ENCODE measurements around the gene MAPK14.

Gene MAPK14

DNA sequence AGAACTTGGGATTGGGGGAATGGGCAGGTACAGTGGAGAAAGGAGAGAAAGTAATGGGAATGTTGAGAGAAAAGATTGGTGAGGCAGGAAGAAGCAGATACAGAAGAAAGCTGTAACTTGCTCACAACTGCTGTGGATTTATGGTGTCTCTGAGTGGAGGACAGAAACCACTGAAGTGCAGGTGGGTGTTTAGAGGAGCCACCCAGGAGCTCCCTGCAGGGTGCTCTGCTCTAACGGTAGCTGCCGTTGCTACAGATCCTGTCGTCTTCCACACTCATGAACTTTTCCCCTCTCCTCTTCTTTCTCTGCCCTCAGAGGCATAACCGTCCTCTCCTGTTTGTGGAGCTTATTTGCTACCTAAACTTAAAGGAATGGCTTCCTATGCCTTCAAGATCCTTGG is 75.2 kb downstream of the MAPK14 start:
- no peak overlapping the region for H3K27ac ChIP-seq (ENCODE audit: low read length)
- no peak overlapping the region for H3K4me3 ChIP-seq (ENCODE audit: low read depth in 1 of 2, low read length in 2 of 2)
- H3K36me3 ChIP-seq (ENCODE audit: control insufficient read depth in 1 of 2, insufficient read depth in 2 of 2, low read length in 2 of 2), result peaks cover 27 to 34% of the 10 kb centered on the region in 2 donors
- no peaks in the 10 kb centered on the region for H3K4me1 ChIP-seq (ENCODE audit: control insufficient read depth in 1 of 2, insufficient read depth in 2 of 2, low read length in 2 of 2)
- H3K27me3 ChIP-seq (ENCODE audit: low read depth, low read length), result no peaks in the 10 kb centered on the region
- H3K9me3 ChIP-seq (ENCODE audit: control insufficient read depth in 1 of 2, low read length in 2 of 2), result no peaks in the 10 kb centered on the region

DNA sequence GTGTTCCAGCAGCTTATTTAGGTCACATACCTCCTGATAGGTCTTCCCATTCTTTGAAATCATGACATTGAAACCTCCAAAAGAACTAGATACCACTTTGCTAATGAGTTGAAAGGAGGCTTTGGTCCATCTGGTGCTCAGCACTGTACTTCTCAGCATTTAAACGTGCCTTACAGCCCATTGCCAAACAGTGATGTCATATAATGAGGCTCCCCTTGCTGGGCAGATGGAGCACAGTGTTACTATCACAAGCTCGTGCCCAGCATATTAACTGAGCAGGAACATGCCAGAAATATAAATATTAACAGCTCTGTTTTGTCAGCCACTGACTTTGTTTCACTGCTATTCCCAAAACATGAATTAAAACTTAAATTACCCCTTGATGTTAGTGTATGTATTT is 77.2 kb downstream of the MAPK14 start:
- H3K9me3 ChIP-seq (ENCODE audit: control insufficient read depth in 1 of 2, low read length in 2 of 2), result no peaks in the 10 kb centered on the region
- H3K27me3 ChIP-seq (ENCODE audit: low read depth, low read length), result no peaks in the 10 kb centered on the region
- H3K36me3 ChIP-seq (ENCODE audit: control insufficient read depth in 1 of 2, insufficient read depth in 2 of 2, low read length in 2 of 2), result peaks cover 43 to 50% of the 10 kb centered on the region in 2 donors
- no peak overlapping the region for H3K4me3 ChIP-seq (ENCODE audit: low read depth in 1 of 2, low read length in 2 of 2)
- no peaks in the 10 kb centered on the region for H3K4me1 ChIP-seq (ENCODE audit: control insufficient read depth in 1 of 2, insufficient read depth in 2 of 2, low read length in 2 of 2)
- peak overlapping the region; percentile 17 for H3K27ac ChIP-seq (ENCODE audit: low read length)

DNA sequence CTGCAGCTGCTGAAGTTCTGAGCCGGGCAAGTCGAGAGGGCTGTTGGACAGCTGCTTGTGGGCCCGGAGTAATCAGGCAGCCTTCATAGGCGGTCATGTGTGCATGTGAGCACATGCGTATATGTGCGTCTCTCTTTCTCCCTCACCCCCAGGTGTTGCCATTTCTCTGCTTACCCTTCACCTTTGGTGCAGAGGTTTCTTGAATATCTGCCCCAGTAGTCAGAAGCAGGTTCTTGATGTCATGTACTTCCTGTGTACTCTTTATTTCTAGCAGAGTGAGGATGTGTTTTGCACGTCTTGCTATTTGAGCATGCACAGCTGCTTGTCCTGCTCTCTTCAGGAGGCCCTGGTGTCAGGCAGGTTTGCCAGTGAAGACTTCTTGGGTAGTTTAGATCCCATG is 81.5 kb downstream of the MAPK14 start:
- Histone ChIP-seq H3K4me1 (ENCODE audit: control insufficient read depth in 1 of 2, insufficient read depth in 2 of 2, low read length in 2 of 2) (no peaks in the 10 kb centered on the region), H3K27ac (ENCODE audit: low read length) (no peak overlapping the region), H3K27me3 (ENCODE audit: low read depth, low read length) (no peaks in the 10 kb centered on the region), H3K9me3 (ENCODE audit: control insufficient read depth in 1 of 2, low read length in 2 of 2) (no peaks in the 10 kb centered on the region), H3K36me3 (ENCODE audit: control insufficient read depth in 1 of 2, insufficient read depth in 2 of 2, low read length in 2 of 2) (peaks cover 50 to 56% of the 10 kb centered on the region in 2 donors), H3K4me3 (ENCODE audit: low read depth in 1 of 2, low read length in 2 of 2) (no peak overlapping the region)

DNA sequence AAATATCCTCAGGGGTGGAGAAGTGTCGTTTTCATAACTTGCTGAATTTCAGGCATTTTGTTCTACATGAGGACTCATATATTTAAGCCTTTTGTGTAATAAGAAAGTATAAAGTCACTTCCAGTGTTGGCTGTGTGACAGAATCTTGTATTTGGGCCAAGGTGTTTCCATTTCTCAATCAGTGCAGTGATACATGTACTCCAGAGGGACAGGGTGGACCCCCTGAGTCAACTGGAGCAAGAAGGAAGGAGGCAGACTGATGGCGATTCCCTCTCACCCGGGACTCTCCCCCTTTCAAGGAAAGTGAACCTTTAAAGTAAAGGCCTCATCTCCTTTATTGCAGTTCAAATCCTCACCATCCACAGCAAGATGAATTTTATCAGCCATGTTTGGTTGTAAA is 82.4 kb downstream of the MAPK14 start:
- no peak overlapping the region for H3K27ac ChIP-seq (ENCODE audit: low read length)
- no peaks in the 10 kb centered on the region for H3K4me1 ChIP-seq (ENCODE audit: control insufficient read depth in 1 of 2, insufficient read depth in 2 of 2, low read length in 2 of 2)
- no peaks in the 10 kb centered on the region for H3K27me3 ChIP-seq (ENCODE audit: low read depth, low read length)
- no peaks in the 10 kb centered on the region for H3K9me3 ChIP-seq (ENCODE audit: control insufficient read depth in 1 of 2, low read length in 2 of 2)
- H3K4me3 ChIP-seq (ENCODE audit: low read depth in 1 of 2, low read length in 2 of 2), result no peak overlapping the region
- H3K36me3 ChIP-seq (ENCODE audit: control insufficient read depth in 1 of 2, insufficient read depth in 2 of 2, low read length in 2 of 2), result peaks cover 49 to 52% of the 10 kb centered on the region in 2 donors

DNA sequence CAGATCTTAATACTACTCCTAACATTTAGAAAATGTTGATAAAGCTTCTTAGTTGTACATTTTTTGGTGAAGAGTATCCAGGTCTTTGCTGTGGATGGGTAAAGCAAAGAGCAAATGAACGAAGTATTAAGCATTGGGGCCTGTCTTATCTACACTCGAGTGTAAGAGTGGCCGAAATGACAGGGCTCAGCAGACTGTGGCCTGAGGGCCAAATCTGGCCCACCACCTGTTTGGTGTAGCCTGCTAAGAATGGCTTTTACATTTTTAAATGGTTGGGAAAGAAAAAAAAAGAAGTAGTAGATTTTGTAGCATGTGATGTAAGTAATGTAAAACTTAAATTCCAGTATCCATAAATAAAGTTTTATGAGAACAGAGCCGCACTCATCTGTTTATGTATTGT is 83.3 kb downstream of the MAPK14 start:
- no peaks in the 10 kb centered on the region for H3K27me3 ChIP-seq (ENCODE audit: low read depth, low read length)
- H3K4me3 ChIP-seq (ENCODE audit: low read depth in 1 of 2, low read length in 2 of 2), result no peak overlapping the region
- no peak overlapping the region for H3K27ac ChIP-seq (ENCODE audit: low read length)
- H3K4me1 ChIP-seq (ENCODE audit: control insufficient read depth in 1 of 2, insufficient read depth in 2 of 2, low read length in 2 of 2), result no peaks in the 10 kb centered on the region
- H3K9me3 ChIP-seq (ENCODE audit: control insufficient read depth in 1 of 2, low read length in 2 of 2), result no peaks in the 10 kb centered on the region
- H3K36me3 ChIP-seq (ENCODE audit: control insufficient read depth in 1 of 2, insufficient read depth in 2 of 2, low read length in 2 of 2), result peaks cover 45 to 48% of the 10 kb centered on the region in 2 donors

DNA sequence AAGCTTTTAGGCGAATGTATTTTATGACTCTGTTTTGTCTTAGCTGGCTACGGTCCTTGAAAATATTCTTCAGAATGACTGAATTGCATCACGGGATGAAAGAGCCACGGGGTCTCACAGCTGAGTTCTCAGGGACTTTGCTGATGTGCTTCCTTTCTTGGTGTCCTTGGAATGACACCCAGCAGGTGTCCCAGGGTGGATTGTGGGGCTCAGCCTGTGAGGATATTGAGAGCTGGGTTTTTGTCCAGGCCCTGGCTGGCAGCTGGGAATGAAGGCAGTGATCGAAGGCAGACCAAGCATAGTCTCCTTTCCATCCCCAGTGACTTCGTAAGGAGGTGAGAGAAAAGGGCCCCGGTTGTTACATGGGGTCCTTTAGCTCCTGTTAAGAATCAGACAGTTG is 83.9 kb downstream of the MAPK14 start:
- Histone ChIP-seq H3K27me3 (ENCODE audit: low read depth, low read length) (no peaks in the 10 kb centered on the region), H3K4me1 (ENCODE audit: control insufficient read depth in 1 of 2, insufficient read depth in 2 of 2, low read length in 2 of 2) (no peaks in the 10 kb centered on the region), H3K4me3 (ENCODE audit: low read depth in 1 of 2, low read length in 2 of 2) (no peak overlapping the region), H3K36me3 (ENCODE audit: control insufficient read depth in 1 of 2, insufficient read depth in 2 of 2, low read length in 2 of 2) (peaks cover 45 to 48% of the 10 kb centered on the region in 2 donors), H3K27ac (ENCODE audit: low read length) (no peak overlapping the region), H3K9me3 (ENCODE audit: control insufficient read depth in 1 of 2, low read length in 2 of 2) (no peaks in the 10 kb centered on the region)

DNA sequence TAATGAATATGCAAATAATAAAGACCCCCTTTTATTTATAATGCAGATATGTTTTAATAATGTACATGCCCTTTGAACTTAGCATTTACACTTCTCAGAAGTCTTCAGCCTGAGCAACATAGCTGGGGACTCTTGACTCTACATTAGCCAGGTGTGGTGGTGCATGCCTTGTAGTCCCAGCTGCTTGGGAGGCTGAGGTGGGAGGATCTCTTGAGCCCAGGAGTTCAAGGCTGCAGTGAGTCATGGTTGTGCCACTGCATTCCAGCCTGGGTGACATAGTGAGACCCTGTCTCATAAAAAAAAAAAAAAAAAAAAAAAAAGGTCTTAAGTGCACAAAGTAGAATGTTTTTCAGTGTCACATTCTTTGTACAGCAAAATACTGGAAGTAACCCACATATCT is 85.4 kb downstream of the MAPK14 start:
- H3K4me3 ChIP-seq (ENCODE audit: low read depth in 1 of 2, low read length in 2 of 2), result no peak overlapping the region
- H3K27me3 ChIP-seq (ENCODE audit: low read depth, low read length), result no peaks in the 10 kb centered on the region
- no peak overlapping the region for H3K27ac ChIP-seq (ENCODE audit: low read length)
- no peaks in the 10 kb centered on the region for H3K4me1 ChIP-seq (ENCODE audit: control insufficient read depth in 1 of 2, insufficient read depth in 2 of 2, low read length in 2 of 2)
- H3K36me3 ChIP-seq (ENCODE audit: control insufficient read depth in 1 of 2, insufficient read depth in 2 of 2, low read length in 2 of 2), result peaks cover 40 to 45% of the 10 kb centered on the region in 2 donors
- no peaks in the 10 kb centered on the region for H3K9me3 ChIP-seq (ENCODE audit: control insufficient read depth in 1 of 2, low read length in 2 of 2)

DNA sequence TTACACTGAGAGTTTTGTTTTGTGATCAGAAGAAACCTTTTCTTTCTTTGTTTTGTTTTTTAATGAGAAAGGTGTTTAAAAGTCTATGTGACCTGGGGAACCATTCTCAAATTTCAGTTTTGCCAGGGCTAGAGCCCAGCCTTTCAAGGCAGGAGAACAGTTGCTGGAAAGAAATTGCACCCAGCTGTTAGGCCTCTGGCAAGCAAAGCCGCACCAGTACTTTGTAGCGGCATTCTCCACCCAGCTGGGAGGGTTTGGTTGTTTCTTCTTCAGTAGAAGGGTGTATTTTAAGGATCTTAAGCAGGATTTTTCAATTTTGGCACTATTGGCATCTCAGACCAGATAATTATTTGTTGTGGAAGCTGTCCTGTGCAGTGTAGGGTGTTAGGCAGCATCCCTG is 86.1 kb downstream of the MAPK14 start:
- H3K36me3 ChIP-seq (ENCODE audit: control insufficient read depth in 1 of 2, insufficient read depth in 2 of 2, low read length in 2 of 2), result peaks cover 35 to 39% of the 10 kb centered on the region in 2 donors

DNA sequence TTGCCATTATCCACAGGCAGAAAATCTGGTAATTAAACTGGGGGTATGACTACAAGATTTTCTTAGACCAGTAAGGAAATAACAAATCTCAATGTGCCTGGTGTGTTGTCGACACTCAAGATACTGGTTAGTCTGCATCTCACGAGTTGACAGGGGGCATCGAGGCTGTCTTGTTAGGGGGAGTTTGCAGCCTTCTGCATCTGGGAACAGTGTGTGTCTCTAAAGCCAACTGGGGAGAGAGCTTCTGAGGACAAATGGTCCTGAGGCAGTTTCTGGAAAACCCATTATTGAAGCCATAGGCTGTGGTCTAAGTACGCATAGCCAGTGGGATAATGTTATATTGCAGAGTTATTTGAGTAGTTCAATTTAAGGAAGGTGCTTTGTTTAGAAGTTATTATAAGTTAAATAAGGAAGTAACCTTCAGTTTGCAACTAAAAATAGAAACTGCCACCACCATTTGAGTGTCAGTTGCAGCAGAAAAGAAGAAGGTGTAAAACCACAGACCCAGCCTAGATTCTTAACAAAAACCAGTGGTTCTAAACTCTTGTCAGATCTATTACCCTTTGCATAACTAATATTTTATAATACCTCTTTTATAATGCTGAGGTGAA is 87.3 kb downstream of the MAPK14 start:
- no peaks in the 10 kb centered on the region for H3K4me1 ChIP-seq (ENCODE audit: control insufficient read depth in 1 of 2, insufficient read depth in 2 of 2, low read length in 2 of 2)
- H3K27me3 ChIP-seq (ENCODE audit: low read depth, low read length), result no peaks in the 10 kb centered on the region
- peaks cover 26 to 31% of the 10 kb centered on the region in 2 donors for H3K36me3 ChIP-seq (ENCODE audit: control insufficient read depth in 1 of 2, insufficient read depth in 2 of 2, low read length in 2 of 2)
- no peaks in the 10 kb centered on the region for H3K9me3 ChIP-seq (ENCODE audit: control insufficient read depth in 1 of 2, low read length in 2 of 2)
- no peak overlapping the region for H3K27ac ChIP-seq (ENCODE audit: low read length)
- H3K4me3 ChIP-seq (ENCODE audit: low read depth in 1 of 2, low read length in 2 of 2), result no peak overlapping the region

More for the DNA sequence above, 86.1 kb downstream of the MAPK14 start:
- Histone ChIP-seq H3K4me1 (ENCODE audit: control insufficient read depth in 1 of 2, insufficient read depth in 2 of 2, low read length in 2 of 2) (no peaks in the 10 kb centered on the region), H3K9me3 (ENCODE audit: control insufficient read depth in 1 of 2, low read length in 2 of 2) (no peaks in the 10 kb centered on the region), H3K27me3 (ENCODE audit: low read depth, low read length) (no peaks in the 10 kb centered on the region), H3K27ac (ENCODE audit: low read length) (no peak overlapping the region), H3K4me3 (ENCODE audit: low read depth in 1 of 2, low read length in 2 of 2) (no peak overlapping the region)

DNA sequence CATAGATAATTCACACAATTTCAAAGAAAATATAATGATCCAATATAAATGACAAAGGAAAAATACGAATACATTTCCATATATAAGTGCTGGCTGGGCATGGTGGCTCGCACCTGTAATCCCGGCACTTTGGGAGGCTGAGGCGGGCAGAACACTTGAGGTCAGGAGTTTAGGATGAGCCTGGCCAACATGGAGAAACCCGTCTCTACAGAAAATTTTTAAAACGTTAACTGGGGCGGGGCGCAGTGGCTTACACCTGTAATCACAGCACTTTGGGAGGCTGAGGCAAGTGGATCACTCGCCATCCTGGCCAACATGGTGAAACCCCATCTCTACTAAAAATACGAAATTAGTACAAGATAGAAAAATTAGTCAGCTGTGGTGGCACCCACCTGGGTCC is 87.8 kb downstream of the MAPK14 start:
- no peak overlapping the region for H3K4me3 ChIP-seq (ENCODE audit: low read depth in 1 of 2, low read length in 2 of 2)
- no peaks in the 10 kb centered on the region for H3K27me3 ChIP-seq (ENCODE audit: low read depth, low read length)
- no peaks in the 10 kb centered on the region for H3K4me1 ChIP-seq (ENCODE audit: control insufficient read depth in 1 of 2, insufficient read depth in 2 of 2, low read length in 2 of 2)
- H3K36me3 ChIP-seq (ENCODE audit: control insufficient read depth in 1 of 2, insufficient read depth in 2 of 2, low read length in 2 of 2), result peaks cover 21 to 26% of the 10 kb centered on the region in 2 donors
- no peaks in the 10 kb centered on the region for H3K9me3 ChIP-seq (ENCODE audit: control insufficient read depth in 1 of 2, low read length in 2 of 2)
- H3K27ac ChIP-seq (ENCODE audit: low read length), result no peak overlapping the region

DNA sequence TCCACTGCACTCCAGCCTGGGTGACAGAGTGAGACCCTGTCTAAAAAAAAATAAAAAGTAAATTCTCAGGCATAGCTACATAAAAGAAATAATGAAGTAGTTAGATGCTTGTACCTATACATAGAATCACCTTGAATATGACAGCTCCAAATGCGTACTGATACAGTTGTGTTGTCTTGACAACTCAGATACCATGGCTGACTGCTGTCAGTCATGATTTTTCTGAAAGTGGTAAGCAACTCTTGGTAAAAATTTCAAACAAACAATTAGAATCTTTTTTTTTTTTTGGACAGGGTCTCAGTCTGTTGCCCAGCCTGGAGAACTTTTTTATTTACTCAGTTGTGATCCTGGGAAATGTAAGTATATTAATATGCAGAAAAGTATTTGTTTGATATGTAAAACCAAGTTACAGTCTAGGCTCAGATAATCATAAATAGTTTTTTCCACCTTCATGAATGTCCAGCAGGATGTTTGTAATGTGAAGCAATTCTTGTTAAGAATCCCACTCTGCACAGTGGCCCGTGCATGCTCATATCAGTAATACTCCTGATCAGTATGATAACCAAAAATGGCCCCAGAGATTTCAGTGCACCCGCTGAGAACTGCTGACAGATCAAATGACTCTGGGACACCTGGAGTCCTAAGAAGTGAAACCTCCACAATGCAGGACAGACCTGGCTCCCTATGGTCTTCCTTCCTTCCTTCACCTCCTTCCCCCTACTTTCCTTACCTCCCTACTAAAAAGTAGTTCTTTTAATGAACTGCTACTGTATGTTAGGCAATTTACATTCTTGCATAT is 88.7 kb downstream of the MAPK14 start:
- Histone ChIP-seq H3K27me3 (ENCODE audit: low read depth, low read length) (no peaks in the 10 kb centered on the region), H3K4me3 (ENCODE audit: low read depth in 1 of 2, low read length in 2 of 2) (no peak overlapping the region), H3K4me1 (ENCODE audit: control insufficient read depth in 1 of 2, insufficient read depth in 2 of 2, low read length in 2 of 2) (peaks cover 0 to 6% of the 10 kb centered on the region in 2 donors), H3K27ac (ENCODE audit: low read length) (no peak overlapping the region), H3K9me3 (ENCODE audit: control insufficient read depth in 1 of 2, low read length in 2 of 2) (no peaks in the 10 kb centered on the region), H3K36me3 (ENCODE audit: control insufficient read depth in 1 of 2, insufficient read depth in 2 of 2, low read length in 2 of 2) (peaks cover 14 to 19% of the 10 kb centered on the region in 2 donors)

All from muscle layer of duodenum (tissue), 2 donors.